Uterus (tissue), 2 donors: ENCODE data around the gene PRR3.

Experiments used
- CTCF ChIP-seq, 4 experiments: fragments of 200-600 bp in 2 of 4; fragments of 450-650 bp in 2 of 4; sonication (generic) in 2 of 4; IDR thresholded peaks; one replicate each; pipeline ENCODE4 v1.5.1; 2016 to 2019; ENCODE audit warnings: antibody characterized with exemption in 4 of 4, mild to moderate bottlenecking in 2 of 4, moderate library complexity in 1 of 4
- POLR2A ChIP-seq, 2 donors: fragments of 450-650 bp; IDR thresholded peaks; one replicate each; pipeline ENCODE4 v1.6.1; 2016; ENCODE audit warnings: antibody characterized with exemption in 2 of 2, mild to moderate bottlenecking in 1 of 2, moderate library complexity in 1 of 2

- no peak for TF ChIP-seq POLR2A (IDR thresholded peaks at IDR 0.05)
- no peak for TF ChIP-seq CTCF (IDR thresholded peaks at IDR 0.05)
These were observed 55.7 kb downstream of the PRR3 start for GRCh38 chr6:30612687-30613248.
